ENCODE measurements around the gene LDLRAD4.
A peak's percentile ranks its signal among the peaks of the same experiment; 100 is the strongest.

LDLRAD4 gene

GRCh38 chr18:13545514-13545913, 327.0 kb downstream of the LDLRAD4 start:
- DNase-seq = no peak

GRCh38 chr18:13545955-13546354, 327.4 kb downstream of the LDLRAD4 start:
- DNase-seq = no peak

GRCh38 chr18:13546638-13547037, 328.1 kb downstream of the LDLRAD4 start:
- DNase-seq = no peak

GRCh38 chr18:13547347-13547746, 328.8 kb downstream of the LDLRAD4 start:
- no peak for DNase-seq

- no peak for DNase-seq
These were observed 329.7 kb downstream of the LDLRAD4 start for GRCh38 chr18:13548106-13548819.

- no peak for DNase-seq
These were observed 330.7 kb downstream of the LDLRAD4 start for GRCh38 chr18:13548966-13549879.

GRCh38 chr18:13549880-13550232, 331.3 kb downstream of the LDLRAD4 start:
- DNase-seq = no peak

GRCh38 chr18:13550418-13551304, 332.1 kb downstream of the LDLRAD4 start:
- no peak for DNase-seq

- no peak for DNase-seq
These were observed 332.7 kb downstream of the LDLRAD4 start for GRCh38 chr18:13551305-13551603.

- DNase-seq = no peak
These were observed 333.5 kb downstream of the LDLRAD4 start for GRCh38 chr18:13551841-13552733.

- DNase-seq = no peak
These were observed 334.9 kb downstream of the LDLRAD4 start for GRCh38 chr18:13553449-13553848.

GRCh38 chr18:13555192-13555591, 336.6 kb downstream of the LDLRAD4 start:
- no peak for DNase-seq

- DNase-seq = no peak
These were observed 337.3 kb downstream of the LDLRAD4 start for GRCh38 chr18:13555865-13556264.

- no peak for DNase-seq
These were observed 337.9 kb downstream of the LDLRAD4 start for GRCh38 chr18:13556502-13556901.

- DNase-seq = peak; percentile 48
These were observed 339.6 kb downstream of the LDLRAD4 start for GRCh38 chr18:13558124-13558523.

GRCh38 chr18:13558790-13559189, 340.2 kb downstream of the LDLRAD4 start:
- DNase-seq = no peak

- no peak for DNase-seq
These were observed 341.2 kb downstream of the LDLRAD4 start for GRCh38 chr18:13559754-13560153.

- DNase-seq = no peak
These were observed 341.7 kb downstream of the LDLRAD4 start for GRCh38 chr18:13560306-13560705.

GRCh38 chr18:13562494-13563029, 344.0 kb downstream of the LDLRAD4 start:
- DNase-seq = peak; percentile 37

- DNase-seq = no peak
These were observed 344.8 kb downstream of the LDLRAD4 start for GRCh38 chr18:13563390-13563805.

- DNase-seq = no peak
These were observed 346.0 kb downstream of the LDLRAD4 start for GRCh38 chr18:13564579-13564978.

- no peak for DNase-seq
These were observed 346.7 kb downstream of the LDLRAD4 start for GRCh38 chr18:13565228-13565627.
